Keratinocyte (primary cell): ENCODE results near the gene LOC128125822.

Experiments used
- EZH2 ChIP-seq: IDR thresholded peaks from one replicate; pipeline ENCODE4 v1.6.1; 2012; ENCODE audit warnings: inconsistent platforms, mild to moderate bottlenecking, low read length, moderate library complexity
- TF ChIP-seq, protein P1 (sequence below), 3 experiments: IDR thresholded peaks in 1 of 3; conservative IDR thresholded peaks in 1 of 3; optimal IDR thresholded peaks in 1 of 3; 2 replicates in 2 of 3; 3 replicates in 1 of 3; pipeline versions ENCODE3 to v1.5.1; 2011; ENCODE audit warnings: low read length in 3 of 3, mild to moderate bottlenecking in 3 of 3, moderate library complexity in 2 of 3, control low read depth in 1 of 3, inconsistent platforms in 1 of 3; ENCODE audit not compliant: insufficient read depth in 2 of 3; ENCODE audit errors: extremely low read depth in 1 of 3

DNA sequence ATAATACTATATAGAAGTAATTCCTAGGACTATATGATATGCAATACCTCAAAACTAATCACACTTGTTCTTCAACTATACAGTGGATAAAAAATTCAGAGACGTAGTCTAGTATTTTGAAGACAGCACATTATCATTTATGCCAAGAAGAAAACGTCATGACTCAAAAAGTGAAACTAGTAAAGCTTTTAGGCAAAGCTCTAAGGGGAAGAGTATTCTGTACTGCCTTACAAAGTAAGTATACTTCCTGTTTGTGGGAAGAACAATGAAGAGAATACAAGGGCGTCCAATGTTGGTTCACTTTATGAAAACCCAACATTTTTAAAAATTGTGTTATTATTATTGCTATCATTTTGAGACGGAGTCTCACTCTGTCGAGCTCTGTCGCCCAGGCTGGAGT lies 27.9 kb downstream of the LOC128125822 start:
- TF ChIP-seq, protein P1, sequence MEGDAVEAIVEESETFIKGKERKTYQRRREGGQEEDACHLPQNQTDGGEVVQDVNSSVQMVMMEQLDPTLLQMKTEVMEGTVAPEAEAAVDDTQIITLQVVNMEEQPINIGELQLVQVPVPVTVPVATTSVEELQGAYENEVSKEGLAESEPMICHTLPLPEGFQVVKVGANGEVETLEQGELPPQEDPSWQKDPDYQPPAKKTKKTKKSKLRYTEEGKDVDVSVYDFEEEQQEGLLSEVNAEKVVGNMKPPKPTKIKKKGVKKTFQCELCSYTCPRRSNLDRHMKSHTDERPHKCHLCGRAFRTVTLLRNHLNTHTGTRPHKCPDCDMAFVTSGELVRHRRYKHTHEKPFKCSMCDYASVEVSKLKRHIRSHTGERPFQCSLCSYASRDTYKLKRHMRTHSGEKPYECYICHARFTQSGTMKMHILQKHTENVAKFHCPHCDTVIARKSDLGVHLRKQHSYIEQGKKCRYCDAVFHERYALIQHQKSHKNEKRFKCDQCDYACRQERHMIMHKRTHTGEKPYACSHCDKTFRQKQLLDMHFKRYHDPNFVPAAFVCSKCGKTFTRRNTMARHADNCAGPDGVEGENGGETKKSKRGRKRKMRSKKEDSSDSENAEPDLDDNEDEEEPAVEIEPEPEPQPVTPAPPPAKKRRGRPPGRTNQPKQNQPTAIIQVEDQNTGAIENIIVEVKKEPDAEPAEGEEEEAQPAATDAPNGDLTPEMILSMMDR (optimal IDR thresholded peaks at IDR 0.05 in 1 of 3, IDR thresholded peaks at IDR 0.05 in 1 of 3, conservative IDR thresholded peaks at IDR 0.05 in 1 of 3; ENCODE audit: extremely low read depth in 1 of 3, insufficient read depth in 2 of 3, low read length in 3 of 3) = no peak
- TF ChIP-seq EZH2 = no peak
